Measurements from ENCODE around the gene C20orf204.
"Not testable (repeated sequence)": the region's sequence is repeated elsewhere in the genome, so short reads cannot be mapped to it uniquely, and the experiment has no call there.

Gene C20orf204

GRCh38 chr20:64035933-64036345, at the start of gene C20orf204:
C20orf204 (plus strand) TSS chr20:64036182; CDS start chr20:64036324, 142 bp downstream.
- no peak for FAIRE-seq

DNA sequence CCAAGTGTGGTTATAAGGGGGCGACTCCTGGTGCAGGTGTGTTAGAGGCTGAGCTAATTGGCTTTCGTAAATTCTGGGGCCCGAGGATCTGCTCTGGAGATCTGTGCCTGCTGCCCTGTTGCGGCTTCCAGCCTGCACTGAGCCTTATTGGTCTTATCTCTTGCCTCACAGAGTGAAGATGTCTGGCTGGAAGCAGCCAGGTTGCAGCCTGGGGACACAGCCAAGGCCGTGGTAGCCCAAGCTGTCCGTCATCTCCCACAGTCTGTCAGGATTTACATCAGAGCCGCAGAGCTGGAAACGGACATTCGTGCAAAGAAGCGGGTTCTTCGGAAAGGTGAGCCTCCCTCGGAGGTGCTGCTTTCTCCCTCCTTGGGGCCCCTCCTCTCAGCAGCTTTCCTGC, 35.1 kb upstream of the C20orf204 start:
- no peak for FAIRE-seq

- FAIRE-seq = no peak
Observed at GRCh38 chr20:64001607-64002011, 34.4 kb upstream of the C20orf204 start.

DNA sequence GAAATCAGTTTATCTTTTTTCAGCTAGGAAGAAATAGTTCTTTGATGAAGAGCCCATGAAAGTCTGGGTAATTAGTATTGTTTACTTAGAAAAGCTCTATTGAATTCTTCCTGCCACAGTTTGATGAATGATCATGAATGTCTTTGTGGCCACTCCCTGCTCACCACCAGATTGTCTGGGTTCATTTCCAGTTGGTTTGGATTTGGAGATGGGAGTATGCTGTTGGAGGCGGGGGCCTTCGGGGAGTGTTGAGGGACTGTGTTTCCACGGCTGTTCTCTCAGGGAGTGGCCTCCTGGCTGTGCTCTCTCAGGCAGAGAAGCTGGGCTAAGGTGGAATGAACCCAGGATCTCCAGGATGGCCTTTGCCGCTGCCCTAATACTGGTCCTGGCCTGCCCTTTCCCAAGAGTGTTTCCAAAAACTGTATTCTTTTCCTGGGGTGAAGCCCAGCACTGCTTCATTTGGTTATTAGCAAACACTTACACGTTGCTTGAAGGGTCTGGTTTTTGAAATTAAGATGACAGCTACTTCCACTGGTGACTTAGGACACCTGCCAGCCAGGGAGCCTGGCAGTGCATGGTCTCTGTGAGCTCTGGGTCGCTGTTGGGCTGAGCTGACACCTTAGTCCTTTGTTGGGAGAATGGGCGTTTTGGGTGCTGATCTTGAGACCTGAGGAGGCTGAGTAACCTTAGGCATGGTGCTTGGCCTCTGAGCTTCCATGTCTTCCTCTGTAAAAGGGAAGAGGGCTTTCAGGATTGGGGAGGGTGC, 31.8 kb upstream of the C20orf204 start:
- no peak for FAIRE-seq

GRCh38 chr20:64005394-64005793, 30.6 kb upstream of the C20orf204 start:
- FAIRE-seq = no peak

DNA sequence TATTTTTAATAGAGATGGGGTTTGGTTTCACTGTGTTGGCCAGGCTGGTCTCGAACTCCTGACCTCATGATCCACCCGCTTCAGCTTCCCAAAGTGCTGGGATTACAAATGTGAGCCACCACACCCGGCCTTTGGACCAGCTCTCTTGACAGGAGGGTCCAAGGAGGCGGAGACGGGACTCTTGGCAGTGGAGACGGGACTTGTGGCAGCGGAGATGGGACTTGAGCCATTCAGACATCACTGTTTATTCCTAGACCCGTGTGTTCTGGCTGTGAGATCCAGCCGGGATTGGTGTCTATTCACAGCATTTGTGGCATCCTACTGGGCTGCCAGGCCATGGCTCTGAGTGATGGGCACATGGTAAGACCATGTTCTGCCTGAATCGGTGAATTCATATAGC, 29.5 kb upstream of the C20orf204 start:
- FAIRE-seq = no peak

GRCh38 chr20:64006902-64007301, 29.1 kb upstream of the C20orf204 start:
- FAIRE-seq = no peak

DNA sequence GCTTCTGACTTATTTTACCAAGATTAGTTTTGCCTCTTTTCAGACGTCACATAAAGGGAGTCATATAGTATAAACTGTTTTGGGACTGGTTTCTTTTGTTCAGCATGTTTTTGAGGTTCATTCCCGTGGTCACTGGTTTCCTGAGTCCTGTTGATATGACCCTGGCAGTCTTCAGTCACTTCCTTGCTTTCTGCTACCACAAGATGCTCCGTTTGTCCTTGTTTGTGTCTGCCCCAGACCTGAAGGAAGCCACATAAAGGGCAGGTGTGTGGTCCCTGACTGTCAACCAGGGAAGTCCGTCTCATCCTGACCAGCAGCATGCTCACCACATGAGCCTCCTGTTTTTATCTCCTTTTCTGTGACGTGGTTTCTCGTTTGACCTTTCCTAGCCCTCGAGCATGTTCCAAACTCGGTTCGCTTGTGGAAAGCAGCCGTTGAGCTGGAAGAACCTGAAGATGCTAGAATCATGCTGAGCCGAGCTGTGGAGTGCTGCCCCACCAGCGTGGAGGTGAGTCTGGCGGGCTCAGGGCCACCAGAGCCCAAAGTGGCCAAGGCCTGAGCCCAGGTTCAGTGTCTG, 26.1 kb upstream of the C20orf204 start:
- FAIRE-seq = no peak

DNA sequence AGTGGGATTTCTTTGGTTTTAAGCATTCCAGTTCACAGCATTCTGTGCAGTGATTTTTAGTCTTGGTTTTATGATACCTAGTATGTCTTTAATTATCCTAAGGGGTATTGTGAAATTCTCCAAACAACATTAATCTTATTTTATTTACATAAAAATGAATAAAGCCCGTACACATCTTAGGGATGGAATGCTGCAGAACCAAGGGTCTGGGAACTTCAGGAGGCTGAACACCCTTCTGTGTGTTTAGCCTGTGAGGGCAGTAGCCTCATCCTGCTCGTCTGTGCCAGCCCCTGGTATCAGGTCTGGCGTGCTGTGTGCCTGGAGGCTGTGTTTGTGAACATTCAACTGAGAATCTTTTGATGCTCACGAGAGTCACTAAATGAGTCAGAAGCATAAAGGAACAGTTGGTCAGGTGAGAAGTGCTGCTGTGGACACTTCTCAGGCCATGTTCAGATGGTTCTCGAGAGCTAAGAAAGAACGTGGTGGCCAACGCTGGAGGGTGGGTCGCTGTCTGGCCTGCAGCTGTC, 25.2 kb upstream of the C20orf204 start:
- no peak for FAIRE-seq

DNA sequence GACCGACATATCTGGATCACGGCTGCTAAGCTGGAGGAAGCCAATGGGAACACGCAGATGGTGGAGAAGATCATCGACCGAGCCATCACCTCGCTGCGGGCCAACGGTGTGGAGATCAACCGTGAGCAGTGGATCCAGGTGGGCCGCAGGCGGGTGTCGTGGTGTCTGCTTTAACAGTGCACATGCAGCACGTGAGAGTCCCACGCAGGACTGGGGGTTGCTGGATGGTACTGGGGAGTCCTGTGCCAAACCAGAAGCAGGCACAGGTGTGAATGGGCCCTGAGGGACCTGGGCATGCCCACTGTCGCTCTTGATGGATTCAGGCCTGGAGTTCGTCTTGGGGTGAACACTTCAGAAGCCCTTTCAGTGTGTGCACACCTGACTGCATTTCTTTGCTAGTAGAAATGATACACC, 24.6 kb upstream of the C20orf204 start:
- no peak for FAIRE-seq

DNA sequence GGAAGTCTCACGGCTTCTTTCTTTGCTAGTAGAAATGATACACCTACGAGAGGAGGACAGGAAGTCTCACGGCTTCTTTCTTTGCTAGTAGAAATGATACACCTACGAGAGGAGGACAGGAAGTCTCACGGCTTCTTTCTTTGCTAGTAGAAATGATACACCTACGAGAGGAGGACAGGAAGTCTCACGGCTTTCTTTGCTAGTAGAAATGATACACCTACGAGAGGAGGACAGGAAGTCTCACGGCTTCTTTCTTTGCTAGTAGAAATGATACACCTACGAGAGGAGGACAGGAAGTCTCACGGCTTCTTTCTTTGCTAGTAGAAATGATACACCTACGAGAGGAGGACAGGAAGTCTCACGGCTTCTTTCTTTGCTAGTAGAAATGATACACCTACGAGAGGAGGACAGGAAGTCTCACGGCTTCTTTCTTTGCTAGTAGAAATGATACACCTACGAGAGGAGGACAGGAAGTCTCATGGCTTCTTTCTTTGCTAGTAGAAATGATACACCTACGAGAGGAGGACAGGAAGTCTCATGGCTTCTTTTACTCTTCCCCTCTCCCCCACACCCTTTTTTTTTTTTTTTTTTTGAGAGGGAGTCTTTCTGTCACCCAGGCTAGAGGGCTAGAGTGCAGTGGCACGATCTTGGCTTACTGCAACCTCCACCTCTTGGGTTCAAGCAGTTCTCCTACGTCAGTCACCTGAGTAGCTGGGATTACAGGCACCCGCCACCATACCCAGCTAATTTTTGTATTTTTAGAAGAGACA, 23.4 kb upstream of the C20orf204 start:
- not testable (repeated sequence) for FAIRE-seq

GRCh38 chr20:64015635-64016034, 20.3 kb upstream of the C20orf204 start:
- no peak for FAIRE-seq

DNA sequence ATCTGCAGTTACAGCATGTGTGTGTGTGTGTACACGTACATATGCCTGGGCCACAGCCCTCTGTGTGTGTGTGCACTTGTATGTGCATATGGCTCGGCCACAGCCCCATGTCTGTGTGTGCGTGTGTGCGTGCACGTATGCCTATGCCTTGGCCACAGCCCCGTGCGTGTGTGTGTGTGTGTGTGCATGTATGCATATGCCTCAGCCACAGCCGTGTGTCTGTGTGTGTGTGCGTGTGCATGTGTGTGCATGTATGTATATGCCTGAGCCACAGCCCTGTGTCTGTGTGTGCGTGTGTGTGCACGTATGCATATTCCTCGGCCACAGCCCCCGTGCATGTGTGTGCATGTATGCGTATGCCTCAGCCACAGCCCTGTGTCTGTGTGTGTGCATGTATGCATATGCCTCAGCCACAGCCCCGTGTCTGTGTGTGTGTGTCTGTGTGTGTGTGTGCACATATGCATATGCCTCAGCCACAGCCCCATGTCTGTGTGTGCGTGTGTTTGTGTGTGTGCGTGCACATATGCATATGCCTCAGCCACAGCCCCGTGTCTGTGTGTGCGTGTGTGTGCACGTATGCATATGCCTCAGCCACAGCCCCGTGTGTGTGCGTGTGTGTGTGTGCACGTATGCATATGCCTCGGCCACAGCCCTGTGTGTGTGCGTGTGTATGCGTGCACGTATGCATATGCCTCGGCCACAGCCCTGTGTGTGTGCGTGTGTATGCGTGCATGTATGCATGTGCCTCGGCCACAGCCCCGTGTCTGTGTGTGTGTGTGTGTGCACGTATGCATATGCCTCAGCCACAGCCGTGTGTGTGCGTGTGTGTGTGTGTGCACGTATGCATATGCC, 14.6 kb upstream of the C20orf204 start:
- no peak for FAIRE-seq

DNA sequence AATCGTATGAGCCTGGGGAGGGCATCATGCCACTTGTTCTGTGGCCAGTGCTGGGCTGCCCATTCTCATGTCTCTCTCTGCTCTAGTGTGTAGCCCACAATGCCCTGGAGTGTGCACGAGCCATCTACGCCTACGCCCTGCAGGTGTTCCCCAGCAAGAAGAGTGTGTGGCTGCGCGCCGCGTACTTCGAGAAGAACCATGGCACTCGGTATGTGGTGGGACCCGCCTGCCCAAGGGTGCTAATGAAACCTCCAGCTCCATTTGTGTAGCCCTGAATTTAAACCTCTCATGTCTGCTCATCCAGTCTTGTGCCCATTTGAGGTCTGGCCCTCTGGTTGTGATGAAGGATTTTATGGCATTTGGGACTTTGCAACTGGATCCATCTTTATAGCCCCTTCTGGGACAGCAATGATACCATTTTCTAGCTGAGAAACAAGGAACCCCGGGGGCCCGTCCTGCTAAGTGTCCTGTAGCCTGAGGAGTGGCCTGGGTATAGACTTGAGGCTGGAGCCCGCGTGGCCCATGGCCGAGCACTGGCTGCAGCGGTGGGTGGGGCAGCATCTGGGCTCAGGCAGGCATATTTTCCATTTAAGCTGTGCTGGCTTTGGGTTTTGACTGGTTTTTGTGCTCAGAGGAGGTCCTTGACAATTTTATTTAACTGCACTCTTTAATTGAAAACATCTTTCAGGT, 13.2 kb upstream of the C20orf204 start:
- FAIRE-seq = no peak

DNA sequence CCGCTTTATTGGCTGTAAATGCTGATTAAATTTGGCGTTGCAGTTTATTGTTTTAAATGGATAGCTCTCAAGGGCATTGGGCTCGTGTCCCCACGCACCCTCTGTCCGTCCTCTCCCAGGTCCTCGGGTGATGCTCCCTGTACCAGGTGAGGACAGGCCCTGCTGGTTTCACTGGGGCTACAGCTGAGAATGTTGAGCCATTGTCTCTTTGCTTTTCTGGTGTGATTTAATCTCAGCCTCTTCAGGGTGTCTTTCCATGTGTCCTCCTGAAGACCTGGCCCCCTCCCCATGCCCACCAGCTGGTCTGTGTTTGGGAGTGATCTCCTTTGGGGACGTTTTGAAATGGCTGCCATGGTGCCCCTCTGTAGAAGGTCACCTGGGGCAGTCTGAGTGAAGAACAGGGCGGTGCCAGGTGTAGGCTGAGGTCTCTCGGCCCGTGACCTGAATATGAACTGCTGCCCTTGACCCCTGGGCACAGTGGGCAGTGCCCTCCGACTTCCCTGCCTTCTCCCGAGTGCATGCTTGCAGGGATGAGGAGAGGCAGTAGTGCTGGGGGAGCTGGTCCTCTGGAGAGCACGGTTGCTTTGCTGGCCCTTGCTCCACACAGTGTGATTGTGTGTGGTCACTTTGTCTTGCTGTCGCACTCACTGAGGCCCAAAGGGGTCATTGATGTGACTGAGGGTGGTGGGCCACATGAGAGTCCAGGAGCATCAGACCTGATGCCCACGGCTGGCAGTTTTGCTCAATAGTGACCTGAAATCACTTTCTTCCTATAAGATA, 12.4 kb upstream of the C20orf204 start:
- no peak for FAIRE-seq

- no peak for FAIRE-seq
Observed at GRCh38 chr20:64024141-64024990, 11.6 kb upstream of the C20orf204 start.

DNA sequence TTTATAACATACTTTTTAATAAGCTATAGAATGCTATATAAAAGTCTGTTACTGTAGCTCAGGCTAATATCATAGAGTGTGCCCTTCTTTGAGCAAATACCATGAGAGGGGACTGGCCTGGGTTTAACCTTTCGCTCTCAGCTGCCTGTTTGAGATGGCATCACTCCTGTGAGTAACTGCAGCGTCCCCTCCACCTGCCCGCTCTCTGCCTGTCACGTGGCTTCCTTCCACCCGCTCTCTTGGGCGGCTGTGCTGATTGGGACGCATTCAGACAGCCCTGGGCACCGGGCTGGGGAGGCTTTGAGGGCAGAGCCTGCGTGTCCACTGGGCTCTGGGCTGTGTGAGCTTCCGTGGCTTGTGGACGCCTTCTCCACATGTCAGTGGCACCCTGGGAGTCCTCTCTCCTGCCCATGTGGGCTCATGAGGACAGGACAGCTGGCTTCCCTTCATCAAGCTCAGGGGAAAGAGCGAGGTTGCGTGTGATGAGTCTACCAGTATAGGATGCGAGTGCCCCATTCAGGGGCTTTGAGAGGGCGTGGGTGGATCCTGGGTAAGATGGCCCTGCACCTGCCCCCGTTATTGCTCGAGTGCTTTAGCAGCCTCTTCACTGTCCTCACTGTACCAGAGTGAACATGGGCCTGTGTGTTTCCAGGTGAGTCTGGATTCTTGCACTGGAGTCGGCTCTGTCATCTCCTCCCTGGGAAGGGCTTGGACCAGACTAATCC, 10.7 kb upstream of the C20orf204 start:
- FAIRE-seq = no peak

- FAIRE-seq = no peak
Observed at GRCh38 chr20:64025826-64026412, 10.1 kb upstream of the C20orf204 start.
